ENCODE data around the gene NHS.

The NHS gene

DNA sequence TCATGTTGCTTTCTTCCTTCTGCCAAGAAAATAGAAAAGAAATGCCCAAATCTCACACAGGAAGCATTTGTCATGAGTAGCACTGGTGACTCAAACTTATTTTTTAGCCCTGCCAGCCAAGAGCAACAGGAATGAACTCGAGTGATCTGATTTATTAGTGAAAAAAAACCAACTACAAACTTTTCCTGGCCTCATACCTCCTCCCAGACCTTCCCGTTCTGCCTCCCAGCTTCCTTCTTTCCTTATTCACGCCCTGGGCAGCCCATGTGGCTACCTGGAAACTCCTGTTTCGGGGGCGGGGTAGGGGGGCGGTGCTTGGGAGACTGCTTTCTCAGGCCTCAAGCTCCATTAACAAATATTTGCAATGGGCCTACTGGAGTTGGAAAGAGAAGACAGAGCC lies 178.5 kb downstream of the NHS start:
- no peaks in the 10 kb centered on the region for H4K20me1 ChIP-seq (ENCODE audit: control insufficient read depth, insufficient read depth, low read depth, low read length)
- no peak for TF ChIP-seq EZH2phosphoT487 (IDR thresholded peaks at IDR 0.05; ENCODE audit: borderline replicate concordance, low read length)
- TF ChIP-seq, protein P1, sequence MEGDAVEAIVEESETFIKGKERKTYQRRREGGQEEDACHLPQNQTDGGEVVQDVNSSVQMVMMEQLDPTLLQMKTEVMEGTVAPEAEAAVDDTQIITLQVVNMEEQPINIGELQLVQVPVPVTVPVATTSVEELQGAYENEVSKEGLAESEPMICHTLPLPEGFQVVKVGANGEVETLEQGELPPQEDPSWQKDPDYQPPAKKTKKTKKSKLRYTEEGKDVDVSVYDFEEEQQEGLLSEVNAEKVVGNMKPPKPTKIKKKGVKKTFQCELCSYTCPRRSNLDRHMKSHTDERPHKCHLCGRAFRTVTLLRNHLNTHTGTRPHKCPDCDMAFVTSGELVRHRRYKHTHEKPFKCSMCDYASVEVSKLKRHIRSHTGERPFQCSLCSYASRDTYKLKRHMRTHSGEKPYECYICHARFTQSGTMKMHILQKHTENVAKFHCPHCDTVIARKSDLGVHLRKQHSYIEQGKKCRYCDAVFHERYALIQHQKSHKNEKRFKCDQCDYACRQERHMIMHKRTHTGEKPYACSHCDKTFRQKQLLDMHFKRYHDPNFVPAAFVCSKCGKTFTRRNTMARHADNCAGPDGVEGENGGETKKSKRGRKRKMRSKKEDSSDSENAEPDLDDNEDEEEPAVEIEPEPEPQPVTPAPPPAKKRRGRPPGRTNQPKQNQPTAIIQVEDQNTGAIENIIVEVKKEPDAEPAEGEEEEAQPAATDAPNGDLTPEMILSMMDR (IDR thresholded peaks at IDR 0.05; ENCODE audit: low read depth, low read length, poor library complexity, severe bottlenecking) = no peak
- no peak overlapping the region for H3K4me2 ChIP-seq (ENCODE audit: low read length)
- no peaks in the 10 kb centered on the region for H3K27me3 ChIP-seq (ENCODE audit: control insufficient read depth, low read length)
- H3K9me2 ChIP-seq (replicated peaks; ENCODE audit: control insufficient read depth, low read length) = no peaks in the 10 kb centered on the region
- H3F3A ChIP-seq (ENCODE audit: control insufficient read depth, insufficient read depth) = no peaks in the 10 kb centered on the region
- H3K36me3 ChIP-seq (ENCODE audit: control insufficient read depth, low read length) = no peaks in the 10 kb centered on the region
- no peak overlapping the region for H3K27ac ChIP-seq (ENCODE audit: low read depth, low read length)
- no peaks in the 10 kb centered on the region for H3K4me1 ChIP-seq (ENCODE audit: control insufficient read depth, low read length)
- no peaks in the 10 kb centered on the region for H3K9me3 ChIP-seq (ENCODE audit: control insufficient read depth, insufficient read depth, low read length)
- no peaks in the 10 kb centered on the region for H3K79me2 ChIP-seq (ENCODE audit: control insufficient read depth, low read length)
- no peak overlapping the region for H3K4me3 ChIP-seq (ENCODE audit: low read length)

DNA sequence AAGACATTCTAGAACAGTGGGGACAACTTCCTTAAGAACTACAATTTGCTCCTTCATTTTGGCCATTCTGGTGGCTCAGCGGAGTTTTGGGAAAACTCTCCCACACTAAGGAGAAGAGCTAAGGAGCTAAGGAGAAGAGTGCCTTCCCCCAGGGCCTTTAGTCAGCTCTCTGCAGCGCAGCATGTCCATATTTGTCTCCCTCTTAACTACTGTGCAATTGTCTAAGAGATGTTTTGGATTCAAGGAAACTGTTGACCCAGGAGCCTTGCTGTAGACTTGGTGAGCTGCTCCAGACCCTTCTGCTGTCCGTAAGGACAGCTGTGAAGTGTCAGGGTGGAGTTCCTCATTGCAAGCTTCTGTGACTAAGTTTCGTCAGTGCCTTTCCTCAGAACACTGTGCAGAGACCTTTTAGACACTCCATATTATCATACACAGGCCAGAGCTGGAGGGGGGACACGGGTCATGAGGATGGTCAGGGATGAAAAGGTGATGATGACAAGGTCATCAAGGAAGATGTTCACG lies 179.0 kb downstream of the NHS start:
- Histone ChIP-seq H3K9me2 (replicated peaks; ENCODE audit: control insufficient read depth, low read length) (no peaks in the 10 kb centered on the region), H3K36me3 (ENCODE audit: control insufficient read depth, low read length) (no peaks in the 10 kb centered on the region), H3K27me3 (ENCODE audit: control insufficient read depth, low read length) (no peaks in the 10 kb centered on the region), H3F3A (ENCODE audit: control insufficient read depth, insufficient read depth) (no peaks in the 10 kb centered on the region), H3K4me2 (ENCODE audit: low read length) (no peak overlapping the region), H4K20me1 (ENCODE audit: control insufficient read depth, insufficient read depth, low read depth, low read length) (no peaks in the 10 kb centered on the region), H3K27ac (ENCODE audit: low read depth, low read length) (no peak overlapping the region), H3K79me2 (ENCODE audit: control insufficient read depth, low read length) (no peaks in the 10 kb centered on the region), H3K4me1 (ENCODE audit: control insufficient read depth, low read length) (no peaks in the 10 kb centered on the region), H3K4me3 (ENCODE audit: low read length) (no peak overlapping the region), H3K9me3 (ENCODE audit: control insufficient read depth, insufficient read depth, low read length) (no peaks in the 10 kb centered on the region)
- TF ChIP-seq, protein P1 (IDR thresholded peaks at IDR 0.05; ENCODE audit: low read depth, low read length, poor library complexity, severe bottlenecking) = no peak
- TF ChIP-seq EZH2phosphoT487 (IDR thresholded peaks at IDR 0.05; ENCODE audit: borderline replicate concordance, low read length) = no peak

DNA sequence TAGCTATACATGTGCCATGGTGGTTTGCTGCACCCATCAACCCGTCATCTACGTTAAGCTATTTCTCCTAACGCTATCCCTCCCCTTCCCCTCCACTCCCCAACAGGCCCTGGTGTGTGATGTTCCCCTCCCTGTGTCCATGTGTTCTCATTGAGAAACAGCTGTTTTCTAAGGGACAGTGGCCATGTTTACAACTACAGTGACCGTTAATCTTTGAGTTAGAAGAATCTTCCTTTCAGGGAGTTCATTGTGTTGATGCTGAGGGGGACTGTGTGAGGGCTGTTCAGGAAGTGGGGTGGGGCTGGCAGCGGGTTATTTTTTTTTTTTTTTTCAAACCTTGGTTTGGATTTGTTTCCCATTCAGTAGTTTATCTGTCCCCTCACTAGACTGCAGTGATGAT lies 179.9 kb downstream of the NHS start:
- TF ChIP-seq, protein P1 (IDR thresholded peaks at IDR 0.05; ENCODE audit: low read depth, low read length, poor library complexity, severe bottlenecking) = no peak
- no peak for TF ChIP-seq EZH2phosphoT487 (IDR thresholded peaks at IDR 0.05; ENCODE audit: borderline replicate concordance, low read length)
- no peaks in the 10 kb centered on the region for H3K79me2 ChIP-seq (ENCODE audit: control insufficient read depth, low read length)
- no peaks in the 10 kb centered on the region for H3F3A ChIP-seq (ENCODE audit: control insufficient read depth, insufficient read depth)
- H3K36me3 ChIP-seq (ENCODE audit: control insufficient read depth, low read length) = no peaks in the 10 kb centered on the region
- no peaks in the 10 kb centered on the region for H3K9me2 ChIP-seq (replicated peaks; ENCODE audit: control insufficient read depth, low read length)
- no peak overlapping the region for H3K4me3 ChIP-seq (ENCODE audit: low read length)
- H4K20me1 ChIP-seq (ENCODE audit: control insufficient read depth, insufficient read depth, low read depth, low read length) = no peaks in the 10 kb centered on the region
- no peak overlapping the region for H3K4me2 ChIP-seq (ENCODE audit: low read length)
- no peaks in the 10 kb centered on the region for H3K4me1 ChIP-seq (ENCODE audit: control insufficient read depth, low read length)
- no peaks in the 10 kb centered on the region for H3K27me3 ChIP-seq (ENCODE audit: control insufficient read depth, low read length)
- no peak overlapping the region for H3K27ac ChIP-seq (ENCODE audit: low read depth, low read length)
- H3K9me3 ChIP-seq (ENCODE audit: control insufficient read depth, insufficient read depth, low read length) = no peaks in the 10 kb centered on the region

Measured in DOHH2 (cell line).